Neural crest cell (in vitro differentiated cells): Measurements from ENCODE around the gene RAB3IL1. TPM values are rescaled to one million over a fixed set of nuclear protein-coding genes. Genes with fewer than 3 reads are reported as not detected.

Experiments used
- DNase-seq: peaks from one replicate; pipeline ENCODE4 v3.0.0; 2021; ENCODE audit warnings: low read depth, mixed read lengths, low spot score
- H3K27ac Mint-ChIP-seq: one replicate; pipeline ENCODE4 v1.8.0; 2021; ENCODE audit warnings: mild to moderate bottlenecking, mixed read lengths; ENCODE audit not compliant: unreplicated experiment
- H3K27me3 Mint-ChIP-seq: 2 replicates; pipeline ENCODE4 v1.8.0; 2021; ENCODE audit warnings: low read depth, mild to moderate bottlenecking, mixed read lengths
- H3K36me3 Mint-ChIP-seq: 2 replicates; pipeline ENCODE4 v1.8.0; 2021; ENCODE audit warnings: low read depth, mild to moderate bottlenecking, mixed read lengths
- H3K4me1 Mint-ChIP-seq: 2 replicates; pipeline ENCODE4 v1.8.0; 2021; ENCODE audit warnings: mixed read lengths
- H3K4me3 Mint-ChIP-seq: one replicate; pipeline ENCODE4 v1.8.0; 2021; ENCODE audit warnings: mild to moderate bottlenecking, mixed read lengths
- H3K9me3 Mint-ChIP-seq: 2 replicates; pipeline ENCODE4 v1.8.0; 2021; ENCODE audit warnings: mixed read lengths
- total RNA-seq: library from RNA; stranded (reverse); gene quantifications from 2 replicates; pipeline ENCODE4 v1.2.1, GENCODE V29; 2021
- TF ChIP-seq, protein P1 (sequence below): fragments of 200-600 bp; sonication (generic); conservative IDR thresholded peaks from 2 replicates; pipeline ENCODE4 v1.5.0; 2021; ENCODE audit warnings: antibody characterized with exemption, mild to moderate bottlenecking

Gene RAB3IL1
- total RNA-seq, 1 donor from 2014 or later = 3.4 TPM

DNA sequence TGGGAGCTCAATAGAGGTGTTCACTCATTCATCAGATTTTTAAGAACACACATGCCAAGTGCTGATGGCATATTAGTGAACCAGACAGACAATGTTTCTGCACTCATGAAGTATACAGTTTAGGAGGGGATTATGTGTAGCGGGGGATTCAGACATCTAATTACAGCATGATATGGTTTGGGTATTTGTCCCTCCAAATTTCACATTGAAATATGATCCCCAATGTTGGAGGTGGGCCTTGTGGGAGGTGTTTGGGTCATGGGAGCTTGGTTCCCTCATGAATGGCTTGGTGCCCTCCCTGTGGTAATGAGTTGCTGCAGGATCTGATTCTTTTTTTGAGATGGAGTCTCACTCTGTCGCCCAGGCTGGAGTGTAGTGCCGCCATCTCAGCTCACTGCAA is 8.9 kb upstream of the RAB3IL1 start:
- Mint-ChIP-seq H3K36me3 (no peaks in the 10 kb centered on the region), H3K27ac (no peak overlapping the region), H3K4me1 (peaks cover 4% of the 10 kb centered on the region), H3K27me3 (peaks cover 5% of the 10 kb centered on the region), H3K9me3 (no peaks in the 10 kb centered on the region), H3K4me3 (no peak overlapping the region)
- TF ChIP-seq, protein P1, sequence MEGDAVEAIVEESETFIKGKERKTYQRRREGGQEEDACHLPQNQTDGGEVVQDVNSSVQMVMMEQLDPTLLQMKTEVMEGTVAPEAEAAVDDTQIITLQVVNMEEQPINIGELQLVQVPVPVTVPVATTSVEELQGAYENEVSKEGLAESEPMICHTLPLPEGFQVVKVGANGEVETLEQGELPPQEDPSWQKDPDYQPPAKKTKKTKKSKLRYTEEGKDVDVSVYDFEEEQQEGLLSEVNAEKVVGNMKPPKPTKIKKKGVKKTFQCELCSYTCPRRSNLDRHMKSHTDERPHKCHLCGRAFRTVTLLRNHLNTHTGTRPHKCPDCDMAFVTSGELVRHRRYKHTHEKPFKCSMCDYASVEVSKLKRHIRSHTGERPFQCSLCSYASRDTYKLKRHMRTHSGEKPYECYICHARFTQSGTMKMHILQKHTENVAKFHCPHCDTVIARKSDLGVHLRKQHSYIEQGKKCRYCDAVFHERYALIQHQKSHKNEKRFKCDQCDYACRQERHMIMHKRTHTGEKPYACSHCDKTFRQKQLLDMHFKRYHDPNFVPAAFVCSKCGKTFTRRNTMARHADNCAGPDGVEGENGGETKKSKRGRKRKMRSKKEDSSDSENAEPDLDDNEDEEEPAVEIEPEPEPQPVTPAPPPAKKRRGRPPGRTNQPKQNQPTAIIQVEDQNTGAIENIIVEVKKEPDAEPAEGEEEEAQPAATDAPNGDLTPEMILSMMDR = no peak
- no peak for DNase-seq

DNA sequence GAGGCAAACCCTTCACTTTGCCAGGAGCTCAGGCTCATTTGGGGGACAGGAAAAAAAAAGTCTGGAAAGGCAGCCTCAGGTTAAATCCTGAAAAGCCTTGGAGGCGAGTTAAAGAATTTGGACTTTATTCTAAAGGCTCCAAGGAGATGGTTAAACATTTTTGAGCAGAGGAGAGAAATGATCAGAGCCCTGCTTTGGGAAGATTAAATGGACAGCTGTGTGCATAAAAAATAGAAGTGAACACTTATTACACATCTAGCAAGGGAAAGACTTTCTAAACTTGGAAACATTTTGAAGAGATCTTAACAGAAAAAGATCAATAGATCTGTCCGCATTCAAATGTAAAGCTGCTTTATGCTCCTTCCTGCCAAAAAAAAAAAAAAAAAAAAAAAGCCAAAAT is 8.4 kb upstream of the RAB3IL1 start:
- peaks cover 4% of the 10 kb centered on the region for H3K4me1 Mint-ChIP-seq
- no peak for DNase-seq
- no peaks in the 10 kb centered on the region for H3K9me3 Mint-ChIP-seq

DNA sequence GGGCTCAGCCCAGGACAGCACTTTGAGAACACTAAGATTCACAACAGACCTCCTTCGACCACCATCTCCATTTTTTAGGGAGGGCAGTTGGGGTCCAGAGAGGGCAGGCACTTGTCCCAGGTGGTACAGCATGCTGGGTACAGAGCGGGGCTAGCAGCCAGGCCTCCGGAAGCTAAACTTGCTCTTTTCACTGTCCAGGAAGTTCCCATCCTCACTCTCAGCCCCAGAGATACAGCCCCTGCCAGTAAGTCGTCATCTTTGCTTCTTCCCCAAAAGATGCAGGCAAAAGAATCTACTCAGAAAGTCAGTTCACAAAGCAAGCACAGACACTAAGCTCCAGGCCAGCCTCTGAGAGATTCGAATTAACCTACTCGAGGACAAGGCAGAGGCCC is 6.7 kb upstream of the RAB3IL1 start:
- DNase-seq = no peak
- TF ChIP-seq, protein P1 = no peak
- peaks cover 4% of the 10 kb centered on the region for H3K4me1 Mint-ChIP-seq
- H3K4me3 Mint-ChIP-seq = no peak overlapping the region
- H3K9me3 Mint-ChIP-seq = no peaks in the 10 kb centered on the region
- H3K27me3 Mint-ChIP-seq = peaks cover 17% of the 10 kb centered on the region
- no peaks in the 10 kb centered on the region for H3K36me3 Mint-ChIP-seq
- no peak overlapping the region for H3K27ac Mint-ChIP-seq

More for the DNA sequence above, 8.4 kb upstream of the RAB3IL1 start:
- H3K36me3 Mint-ChIP-seq = no peaks in the 10 kb centered on the region
- H3K27ac Mint-ChIP-seq = no peak overlapping the region
- TF ChIP-seq, protein P1 = no peak
- peaks cover 5% of the 10 kb centered on the region for H3K27me3 Mint-ChIP-seq
- no peak overlapping the region for H3K4me3 Mint-ChIP-seq

DNA sequence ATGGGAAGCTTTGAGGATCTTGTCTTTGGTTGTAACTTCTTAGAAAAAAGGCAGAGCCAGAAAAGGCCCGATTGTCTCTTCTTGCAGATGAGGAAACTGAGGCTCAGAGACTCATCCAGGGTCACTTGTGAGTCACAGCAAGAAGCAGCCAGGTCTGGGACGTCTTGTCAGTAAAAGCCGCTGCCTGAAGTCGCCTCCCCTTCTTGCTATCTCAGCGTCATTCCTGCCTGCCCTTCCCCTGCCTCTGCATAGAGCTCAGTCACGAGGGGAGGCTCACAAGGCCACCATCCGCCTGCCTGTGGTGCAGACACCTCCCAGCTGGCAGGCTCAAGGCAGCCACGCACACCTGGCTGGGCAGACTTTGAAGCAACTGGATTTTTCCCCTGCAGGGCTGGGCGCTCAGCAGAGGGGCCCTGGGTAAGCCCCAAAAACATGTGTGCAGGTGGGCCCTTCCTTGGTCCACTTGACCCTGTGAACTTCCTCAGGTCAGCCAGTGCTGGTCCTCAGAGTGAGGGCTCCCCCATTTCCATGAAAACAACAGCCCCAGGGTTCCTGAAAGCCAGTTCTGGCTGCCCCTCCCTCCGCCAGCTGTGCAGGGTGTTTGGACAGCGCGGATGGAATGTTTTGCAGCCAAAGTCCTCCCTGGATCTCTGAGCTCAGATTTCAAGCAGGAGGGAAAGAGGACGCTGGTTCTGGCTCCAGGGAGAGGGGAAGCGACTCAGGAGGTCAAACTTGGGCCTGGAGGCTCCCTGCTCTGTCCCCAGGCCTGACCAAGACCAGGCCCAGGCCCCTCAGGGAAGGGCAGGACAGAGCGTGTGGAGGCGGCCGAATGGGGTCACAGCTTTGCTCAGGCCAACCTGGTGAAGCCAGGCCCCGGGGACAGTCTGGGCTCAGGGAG is 6.0 kb upstream of the RAB3IL1 start:
- H3K4me1 Mint-ChIP-seq = peaks cover 5% of the 10 kb centered on the region
- peaks cover 23% of the 10 kb centered on the region for H3K27me3 Mint-ChIP-seq
- H3K4me3 Mint-ChIP-seq = no peak overlapping the region
- no peak for DNase-seq
- no peak overlapping the region for H3K27ac Mint-ChIP-seq
- no peaks in the 10 kb centered on the region for H3K9me3 Mint-ChIP-seq
- no peaks in the 10 kb centered on the region for H3K36me3 Mint-ChIP-seq
- TF ChIP-seq, protein P1 = no peak

DNA sequence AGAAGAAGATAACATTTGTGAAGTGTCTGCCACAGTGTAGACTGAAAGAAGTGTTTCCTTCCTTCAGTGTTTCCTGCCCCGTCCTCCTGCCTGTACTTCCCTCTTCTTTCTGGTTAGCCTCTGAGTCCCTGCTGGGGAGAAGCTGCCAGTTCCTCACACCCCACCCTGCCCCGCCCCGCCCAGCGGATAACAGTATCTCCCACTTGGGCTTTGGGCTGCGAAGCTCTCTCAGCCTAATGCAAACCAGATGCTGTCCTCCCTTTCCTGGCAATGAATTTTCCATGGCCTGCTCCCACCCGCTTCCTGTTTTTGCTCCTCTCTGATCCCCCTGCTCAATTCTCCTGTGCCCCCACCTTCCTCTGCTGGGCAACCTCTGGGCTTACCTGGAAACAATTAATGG is 5.2 kb upstream of the RAB3IL1 start:
- no peak overlapping the region for H3K27ac Mint-ChIP-seq
- no peak for DNase-seq
- H3K4me3 Mint-ChIP-seq = no peak overlapping the region
- no peaks in the 10 kb centered on the region for H3K9me3 Mint-ChIP-seq
- H3K27me3 Mint-ChIP-seq = peaks cover 32% of the 10 kb centered on the region
- TF ChIP-seq, protein P1 = no peak
- no peaks in the 10 kb centered on the region for H3K36me3 Mint-ChIP-seq
- peaks cover 14% of the 10 kb centered on the region for H3K4me1 Mint-ChIP-seq
